Activated naive CD8-positive, alpha-beta T cell treated with anti-CD3 and anti-CD28 coated beads, Interleukin-2, amount 50 U/mL, for 24 hours (primary cell): Measurements from ENCODE around the gene RAB18.
"Not testable (repeated sequence)": the region's sequence is repeated elsewhere in the genome, so short reads cannot be mapped to it uniquely, and the experiment has no call there.

Source experiments
- ATAC-seq: fragments of 150-1000 bp; cut with Tn5 transposase; one replicate; pipeline ENCODE4 v1.10.0; 2021
- DNase-seq: peaks from one replicate; pipeline ENCODE4 v3.0.0; 2021
- H3K27ac Mint-ChIP-seq: one replicate; pipeline ENCODE4 v1.8.0; 2021; ENCODE audit warnings: mild to moderate bottlenecking, mixed read lengths
- H3K27me3 Mint-ChIP-seq: one replicate; pipeline ENCODE4 v1.8.0; 2021; ENCODE audit warnings: mixed read lengths
- H3K36me3 Mint-ChIP-seq: one replicate; pipeline ENCODE4 v1.8.0; 2021; ENCODE audit warnings: low read depth, mixed read lengths
- H3K4me1 Mint-ChIP-seq: one replicate; pipeline ENCODE4 v1.8.0; 2021; ENCODE audit warnings: mixed read lengths
- H3K4me3 Mint-ChIP-seq: one replicate; pipeline ENCODE4 v1.8.0; 2021; ENCODE audit warnings: mild to moderate bottlenecking, moderate library complexity, mixed read lengths
- H3K9me3 Mint-ChIP-seq: one replicate; pipeline ENCODE4 v1.8.0; 2021; ENCODE audit warnings: mixed read lengths

RAB18 gene

DNA sequence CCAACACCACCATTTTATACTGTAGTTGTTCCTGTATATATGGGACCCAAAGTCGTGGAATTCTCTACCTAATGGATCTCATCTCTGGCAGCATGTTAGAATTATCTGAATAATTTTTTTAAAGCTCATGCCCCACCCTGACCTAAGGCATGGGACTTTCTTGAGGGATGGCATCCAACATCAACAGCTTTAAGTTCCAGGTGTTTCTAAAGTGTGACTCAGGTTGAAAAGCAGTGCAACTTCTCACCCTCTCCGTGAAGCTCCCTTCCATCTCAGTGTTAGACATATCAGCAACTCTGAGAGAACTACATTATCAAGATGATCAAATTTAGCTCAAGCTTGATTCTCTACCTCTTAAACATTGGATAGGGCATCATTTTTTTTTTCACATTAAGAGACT, 18.1 kb upstream of the RAB18 start:
- DNase-seq (no peak), ATAC-seq (no peak)
- H3K27me3 Mint-ChIP-seq = peaks cover 4% of the 10 kb centered on the region
- H3K4me1 Mint-ChIP-seq = no peaks in the 10 kb centered on the region
- H3K9me3 Mint-ChIP-seq = peaks cover 10% of the 10 kb centered on the region
- no peak overlapping the region for H3K4me3 Mint-ChIP-seq
- no peak overlapping the region for H3K27ac Mint-ChIP-seq
- H3K36me3 Mint-ChIP-seq = peaks cover 4% of the 10 kb centered on the region

DNA sequence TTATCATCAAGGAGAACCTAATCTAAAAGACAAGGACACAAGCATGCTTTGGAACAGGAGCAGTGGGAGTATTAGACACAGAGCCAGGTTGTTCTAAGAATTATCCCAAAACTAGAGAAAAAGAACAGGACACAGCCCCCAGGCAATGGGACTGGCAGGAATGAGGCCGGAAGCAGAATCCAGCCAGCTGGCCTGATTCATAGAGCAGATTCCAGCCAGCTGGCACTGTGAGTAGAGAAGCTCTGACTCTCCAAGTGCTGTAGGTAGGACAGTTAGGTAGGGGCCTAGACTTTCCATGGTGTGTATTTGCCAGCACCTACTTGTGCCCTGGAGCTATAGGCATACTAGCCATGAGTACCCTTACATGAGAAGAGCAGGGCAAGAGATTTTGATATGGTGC, 13.3 kb upstream of the RAB18 start:
- no peak for DNase-seq
- Mint-ChIP-seq H3K9me3 (peaks cover 17% of the 10 kb centered on the region), H3K27me3 (peaks cover 6% of the 10 kb centered on the region), H3K36me3 (peaks cover 8% of the 10 kb centered on the region), H3K27ac (no peak overlapping the region), H3K4me1 (no peaks in the 10 kb centered on the region), H3K4me3 (no peak overlapping the region)
- ATAC-seq = no peak

DNA sequence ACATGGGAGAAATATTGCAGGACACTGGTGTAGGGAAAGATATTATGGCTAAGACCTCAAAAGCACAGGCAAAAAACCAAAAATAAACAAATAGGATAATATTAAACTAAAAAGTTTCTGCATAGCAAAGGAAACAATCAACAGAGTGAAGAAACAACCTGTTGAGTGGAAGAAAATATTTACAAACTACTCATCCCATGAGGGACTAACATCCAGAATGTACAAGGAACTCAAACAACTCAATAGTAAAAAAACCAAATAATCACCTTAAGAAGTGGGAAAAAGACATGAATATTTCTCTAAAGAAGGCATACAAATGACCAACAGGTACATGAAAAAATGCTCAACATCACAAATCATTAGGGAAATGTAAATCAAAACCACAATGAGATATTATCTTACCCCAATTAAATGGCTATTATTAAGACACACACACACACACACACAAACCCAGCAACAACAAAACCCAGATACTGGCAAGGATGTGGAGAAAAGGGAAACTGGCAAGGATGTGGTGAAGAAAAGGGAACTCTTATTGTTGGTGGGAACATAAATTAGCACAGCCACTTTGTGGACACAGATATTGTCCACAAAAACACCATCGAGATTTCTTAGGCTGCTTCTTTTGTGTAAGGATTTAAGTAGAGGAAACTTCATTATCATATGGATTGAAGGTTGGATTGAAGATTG, 9.8 kb upstream of the RAB18 start:
- Mint-ChIP-seq H3K9me3 (peaks cover 13% of the 10 kb centered on the region), H3K27me3 (peaks cover 6% of the 10 kb centered on the region), H3K36me3 (peaks cover 8% of the 10 kb centered on the region), H3K4me1 (no peaks in the 10 kb centered on the region), H3K27ac (no peak overlapping the region), H3K4me3 (no peak overlapping the region)
- ATAC-seq = no peak
- DNase-seq = no peak

DNA sequence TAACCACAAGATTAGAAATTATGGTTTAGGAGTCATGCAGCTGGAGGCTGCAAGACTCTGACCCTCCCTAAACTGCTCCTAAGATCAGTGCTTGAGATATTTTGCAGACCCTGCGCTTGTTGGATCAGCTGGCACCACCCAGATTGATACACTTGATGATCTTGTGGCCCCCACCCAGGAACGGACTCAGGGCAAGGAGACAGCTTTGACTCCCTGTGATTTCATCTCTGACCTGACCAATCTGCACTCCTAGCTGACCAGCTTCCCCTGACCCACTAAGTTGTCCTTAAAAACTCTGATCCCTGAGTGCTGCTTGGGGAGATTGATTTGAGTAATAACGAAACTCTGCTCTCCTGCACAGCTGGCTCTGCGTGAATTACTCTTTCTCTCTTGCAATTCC, 8.0 kb upstream of the RAB18 start:
- Mint-ChIP-seq H3K27me3 (no peaks in the 10 kb centered on the region), H3K36me3 (peaks cover 2% of the 10 kb centered on the region), H3K9me3 (peaks cover 6% of the 10 kb centered on the region), H3K27ac (no peak overlapping the region), H3K4me3 (no peak overlapping the region), H3K4me1 (no peaks in the 10 kb centered on the region)
- ATAC-seq (no peak), DNase-seq (no peak)

DNA sequence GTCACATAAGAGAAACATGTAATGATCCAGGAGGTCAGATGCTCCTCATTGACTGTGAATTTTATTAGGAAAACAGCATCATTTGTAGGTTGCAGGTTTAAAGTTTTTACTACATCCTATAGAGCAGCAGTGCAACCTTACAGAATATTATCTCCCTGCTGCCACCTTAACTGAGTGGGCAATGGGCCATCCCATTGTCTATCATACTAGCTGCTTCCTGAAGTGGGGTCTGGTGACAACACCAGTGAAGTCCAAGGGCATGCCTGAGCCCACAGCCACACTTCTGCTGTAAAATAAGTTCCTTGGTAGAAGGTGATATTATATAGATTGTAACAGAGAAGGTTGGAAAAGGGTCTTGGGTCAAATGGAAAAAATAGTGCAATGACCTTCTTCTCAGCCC, 4.0 kb upstream of the RAB18 start:
- Mint-ChIP-seq H3K4me1 (peaks cover 18% of the 10 kb centered on the region), H3K36me3 (peaks cover 8% of the 10 kb centered on the region), H3K27ac (no peak overlapping the region), H3K27me3 (peaks cover 4% of the 10 kb centered on the region), H3K9me3 (no peaks in the 10 kb centered on the region), H3K4me3 (no peak overlapping the region)
- DNase-seq (no peak), ATAC-seq (no peak)

DNA sequence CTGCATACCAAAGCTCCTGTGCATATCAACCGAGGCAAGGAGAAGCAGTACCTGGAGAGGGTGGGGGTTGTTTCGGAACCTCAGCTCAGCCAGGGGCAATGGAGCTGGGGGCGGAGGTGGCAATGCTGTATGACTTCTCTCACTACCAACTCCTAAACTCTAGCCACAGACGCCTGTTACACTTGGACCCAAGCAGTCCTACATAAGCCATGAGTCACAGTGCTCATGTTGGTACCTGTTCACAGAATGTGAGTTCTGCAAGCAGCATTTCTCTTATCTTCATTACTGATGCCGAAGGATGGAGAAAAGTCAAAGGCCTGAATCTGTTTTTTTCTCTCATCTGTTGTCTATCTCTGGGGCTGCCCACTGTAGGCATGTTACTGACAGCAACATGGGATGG, 3.2 kb upstream of the RAB18 start:
- no peak for DNase-seq
- Mint-ChIP-seq H3K36me3 (peaks cover 10% of the 10 kb centered on the region), H3K9me3 (no peaks in the 10 kb centered on the region), H3K27ac (no peak overlapping the region), H3K27me3 (peaks cover 4% of the 10 kb centered on the region), H3K4me1 (peaks cover 23% of the 10 kb centered on the region), H3K4me3 (no peak overlapping the region)
- ATAC-seq = no peak

DNA sequence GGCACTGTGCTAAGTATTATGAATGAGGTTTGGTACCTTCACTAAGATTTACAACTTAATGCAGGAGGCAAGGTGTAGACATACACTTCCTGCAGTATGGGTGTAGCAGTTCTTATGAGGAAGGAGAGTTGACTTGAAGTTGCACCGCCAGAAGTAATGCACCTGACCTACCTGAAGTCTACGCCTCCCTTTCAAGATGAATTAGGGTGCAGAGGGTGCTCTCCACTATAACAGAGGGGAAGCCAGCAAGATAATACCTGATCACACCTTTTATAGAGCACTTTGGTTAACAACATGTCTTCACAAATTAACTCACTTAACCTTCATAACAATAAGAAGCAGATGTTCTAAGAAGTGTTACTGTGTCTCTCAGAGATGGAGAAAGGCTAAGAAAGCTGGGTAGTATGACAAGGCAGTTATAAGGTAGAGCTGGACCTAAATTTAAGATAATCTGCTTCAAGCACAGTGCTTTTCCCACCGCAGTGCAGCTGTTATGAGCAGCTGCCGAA, 552 bp upstream of the RAB18 start:
- Mint-ChIP-seq H3K4me3 (peak overlapping the region; percentile 100), H3K27me3 (peaks cover 4% of the 10 kb centered on the region), H3K4me1 (peaks cover 48% of the 10 kb centered on the region), H3K27ac (peak overlapping the region; percentile 98), H3K36me3 (peaks cover 17% of the 10 kb centered on the region), H3K9me3 (no peaks in the 10 kb centered on the region)
- DNase-seq (no peak), ATAC-seq (no peak)

DNA sequence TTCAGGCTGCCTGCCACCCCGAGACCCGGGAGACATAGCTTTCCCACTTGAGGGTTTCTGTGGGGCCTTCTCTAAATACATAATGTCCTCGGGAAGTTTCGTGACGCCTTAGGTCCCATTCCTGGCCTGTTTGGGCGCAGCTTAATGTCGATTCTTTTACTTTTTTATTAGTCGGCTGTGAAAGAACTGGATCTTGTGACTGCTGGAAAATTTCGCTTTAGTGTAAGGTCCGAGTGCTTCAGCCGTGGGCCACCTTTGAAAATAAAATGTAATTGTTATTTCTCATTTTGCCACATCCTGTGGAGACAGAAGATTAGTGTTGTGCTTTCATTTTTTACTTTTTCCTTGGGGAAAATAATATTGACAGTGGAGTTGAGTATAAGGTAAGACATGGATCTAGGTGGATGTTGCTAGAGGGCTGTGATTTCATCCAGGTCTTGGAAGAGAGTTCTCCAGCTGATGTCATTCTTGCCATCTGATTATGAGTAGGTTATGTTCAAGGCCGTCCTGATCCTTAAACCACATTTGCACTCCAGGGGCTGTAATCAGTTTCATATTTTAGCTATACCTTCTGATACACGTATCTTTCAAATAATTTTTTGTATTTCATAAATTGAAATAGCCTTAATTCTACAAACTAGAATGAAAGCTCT, 830 bp downstream of the RAB18 start:
- no peak for ATAC-seq
- Mint-ChIP-seq H3K36me3 (peaks cover 19% of the 10 kb centered on the region), H3K4me1 (peaks cover 62% of the 10 kb centered on the region), H3K4me3 (peak overlapping the region; percentile 100), H3K27me3 (peaks cover 4% of the 10 kb centered on the region), H3K9me3 (no peaks in the 10 kb centered on the region), H3K27ac (peak overlapping the region; percentile 98)
- no peak for DNase-seq

DNA sequence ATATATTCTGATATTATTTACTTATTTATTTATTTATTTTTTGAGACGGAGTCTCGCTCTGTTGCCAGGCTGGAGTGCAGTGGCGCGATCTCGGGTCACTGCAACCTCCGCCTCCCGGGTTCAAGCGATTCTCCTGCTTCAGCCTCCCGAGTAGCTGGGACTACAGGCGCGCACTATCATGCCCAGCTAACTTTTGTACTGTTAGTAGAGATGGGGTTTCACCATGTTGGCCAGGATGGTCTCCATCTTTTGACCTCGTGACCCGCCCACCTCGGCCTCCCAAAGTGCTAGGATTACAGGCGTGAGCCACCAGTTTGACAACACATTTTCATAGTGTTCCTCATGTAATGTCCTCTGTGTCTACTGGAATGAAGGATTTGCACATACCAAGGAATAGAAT, 1.4 kb downstream of the RAB18 start:
- Mint-ChIP-seq H3K27ac (peak overlapping the region; percentile 1), H3K4me3 (peak overlapping the region; percentile 65), H3K4me1 (peaks cover 67% of the 10 kb centered on the region), H3K36me3 (peaks cover 25% of the 10 kb centered on the region)
- not testable (repeated sequence) for ATAC-seq, H3K9me3 Mint-ChIP-seq, DNase-seq, H3K27me3 Mint-ChIP-seq

DNA sequence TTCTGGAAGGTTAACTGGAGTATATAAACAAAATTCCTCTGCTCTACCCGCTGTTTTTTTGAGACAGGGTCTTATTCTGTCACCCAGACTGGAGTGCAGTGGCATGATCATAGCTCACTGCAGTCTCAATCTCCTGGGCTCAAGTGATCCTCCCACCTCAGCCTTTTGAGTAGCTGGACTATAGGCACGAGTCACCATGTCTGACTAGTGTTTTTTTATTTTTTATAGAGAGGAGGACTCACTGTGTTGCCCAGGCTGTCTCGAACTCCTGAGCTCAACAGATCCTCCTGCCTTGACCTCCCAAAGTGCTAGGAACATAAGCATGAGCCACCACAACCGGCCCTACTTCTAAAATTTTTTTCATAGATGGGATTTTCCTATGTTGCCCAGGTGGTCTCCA, 2.2 kb downstream of the RAB18 start:
- Mint-ChIP-seq H3K9me3 (no peaks in the 10 kb centered on the region), H3K36me3 (peaks cover 29% of the 10 kb centered on the region), H3K27ac (peak overlapping the region; percentile 1), H3K4me3 (peak overlapping the region; percentile 65), H3K27me3 (peaks cover 4% of the 10 kb centered on the region), H3K4me1 (peaks cover 68% of the 10 kb centered on the region)
- DNase-seq (no peak), ATAC-seq (no peak)

DNA sequence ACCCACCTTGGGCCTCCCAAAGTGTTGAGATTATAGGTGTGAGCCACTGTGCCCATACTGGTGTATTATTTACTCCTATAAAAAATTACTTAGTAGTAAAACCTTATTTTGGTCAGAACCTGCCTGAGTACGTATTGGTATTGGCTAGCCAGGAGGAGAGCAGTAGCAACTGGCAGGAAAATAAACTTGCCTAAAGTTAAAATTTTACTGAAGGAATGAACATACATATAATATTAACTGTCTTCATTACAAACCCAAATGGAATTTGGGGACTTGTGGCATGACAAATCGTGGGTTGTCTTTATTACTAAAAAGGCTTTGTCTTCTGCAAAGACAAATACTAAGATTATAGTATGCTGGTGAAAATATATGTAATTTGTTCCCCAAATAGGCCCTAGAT, 8.4 kb downstream of the RAB18 start:
- Mint-ChIP-seq H3K27ac (no peak overlapping the region), H3K4me1 (peaks cover 70% of the 10 kb centered on the region), H3K9me3 (no peaks in the 10 kb centered on the region), H3K4me3 (no peak overlapping the region), H3K36me3 (peaks cover 45% of the 10 kb centered on the region), H3K27me3 (no peaks in the 10 kb centered on the region)
- DNase-seq = no peak
- no peak for ATAC-seq

DNA sequence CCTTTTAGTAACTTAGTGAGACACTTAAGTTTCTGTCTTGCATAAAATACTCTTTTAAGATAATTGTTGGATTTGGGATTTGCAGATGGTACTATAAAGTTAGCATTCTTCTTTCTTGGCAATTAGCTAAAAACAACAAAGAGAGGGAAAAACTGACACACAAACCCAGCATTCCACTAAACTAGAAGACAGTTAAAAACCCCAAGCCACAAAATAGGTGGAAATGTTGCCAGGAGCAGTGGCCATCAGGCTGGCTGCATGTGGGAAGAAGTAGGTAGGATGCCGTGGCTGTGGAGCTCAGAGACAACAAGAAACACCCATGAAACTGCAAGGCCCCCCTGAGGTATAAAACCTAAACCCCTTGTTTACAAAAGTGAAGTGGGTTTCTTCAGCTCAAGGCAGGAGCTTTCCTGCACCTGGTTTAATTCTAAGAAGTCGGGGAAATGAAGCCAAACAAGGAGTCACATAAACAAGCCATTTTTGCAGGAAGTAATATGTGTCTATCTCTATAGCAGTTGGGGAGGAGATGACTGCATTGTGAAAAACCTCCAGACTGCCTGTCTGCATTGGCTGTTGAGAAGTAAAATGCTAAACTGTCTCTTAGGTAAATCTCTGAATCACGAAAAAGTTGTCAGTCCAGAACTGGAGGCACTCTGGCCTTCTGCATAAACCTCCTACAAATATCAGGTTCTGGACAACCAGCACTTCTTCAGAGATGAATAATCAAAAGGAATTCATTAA, 9.5 kb downstream of the RAB18 start:
- DNase-seq (no peak), ATAC-seq (peak; percentile 7)
- H3K27me3 Mint-ChIP-seq = no peaks in the 10 kb centered on the region
- H3K9me3 Mint-ChIP-seq = no peaks in the 10 kb centered on the region
- H3K36me3 Mint-ChIP-seq = peaks cover 52% of the 10 kb centered on the region
- peak overlapping the region; percentile 41 for H3K27ac Mint-ChIP-seq
- H3K4me1 Mint-ChIP-seq = peaks cover 71% of the 10 kb centered on the region
- no peak overlapping the region for H3K4me3 Mint-ChIP-seq

DNA sequence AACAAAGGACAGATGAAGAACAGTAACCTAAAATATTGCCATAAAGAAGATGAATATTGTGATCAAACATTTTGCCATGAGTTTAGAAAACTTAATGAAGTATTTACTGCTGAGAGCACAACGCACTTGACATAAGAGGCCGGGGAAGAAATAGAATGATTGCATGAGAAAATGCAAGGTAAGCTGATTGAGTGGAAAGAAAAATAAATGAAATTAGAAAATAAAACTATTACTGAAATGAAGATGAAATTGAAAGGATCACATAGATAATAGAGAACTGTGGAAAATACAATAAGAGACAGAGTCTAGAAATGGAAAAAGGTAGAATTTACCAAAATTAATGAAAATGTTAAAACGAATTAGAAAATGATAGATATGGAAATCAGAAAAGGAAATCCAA, 10.1 kb downstream of the RAB18 start:
- Mint-ChIP-seq H3K4me3 (no peak overlapping the region), H3K9me3 (no peaks in the 10 kb centered on the region), H3K4me1 (peaks cover 65% of the 10 kb centered on the region), H3K36me3 (peaks cover 52% of the 10 kb centered on the region), H3K27ac (no peak overlapping the region), H3K27me3 (no peaks in the 10 kb centered on the region)
- ATAC-seq (no peak), DNase-seq (no peak)

DNA sequence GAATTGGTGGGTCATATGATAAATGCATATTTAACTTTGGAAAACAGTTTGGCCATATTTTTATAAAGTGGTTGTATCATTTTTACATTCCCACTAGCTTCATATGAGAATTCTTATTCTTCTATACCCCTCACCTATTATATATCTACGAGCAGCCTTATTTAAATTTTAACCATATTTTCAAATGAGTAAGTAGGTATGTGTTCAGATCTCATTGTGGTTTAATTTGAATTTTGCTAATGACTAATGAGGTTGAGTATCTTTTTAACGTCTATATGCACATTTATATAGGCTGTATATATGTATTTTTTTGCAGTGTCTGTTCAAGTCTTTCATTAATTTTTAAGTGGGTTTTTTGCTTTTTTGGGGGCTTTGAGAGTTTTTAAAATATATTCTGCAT, 14.2 kb downstream of the RAB18 start:
- DNase-seq = no peak
- no peaks in the 10 kb centered on the region for H3K9me3 Mint-ChIP-seq
- no peak overlapping the region for H3K4me3 Mint-ChIP-seq
- H3K36me3 Mint-ChIP-seq = peaks cover 36% of the 10 kb centered on the region
- H3K27me3 Mint-ChIP-seq = no peaks in the 10 kb centered on the region
- H3K27ac Mint-ChIP-seq = no peak overlapping the region
- no peak for ATAC-seq
- H3K4me1 Mint-ChIP-seq = peaks cover 66% of the 10 kb centered on the region

DNA sequence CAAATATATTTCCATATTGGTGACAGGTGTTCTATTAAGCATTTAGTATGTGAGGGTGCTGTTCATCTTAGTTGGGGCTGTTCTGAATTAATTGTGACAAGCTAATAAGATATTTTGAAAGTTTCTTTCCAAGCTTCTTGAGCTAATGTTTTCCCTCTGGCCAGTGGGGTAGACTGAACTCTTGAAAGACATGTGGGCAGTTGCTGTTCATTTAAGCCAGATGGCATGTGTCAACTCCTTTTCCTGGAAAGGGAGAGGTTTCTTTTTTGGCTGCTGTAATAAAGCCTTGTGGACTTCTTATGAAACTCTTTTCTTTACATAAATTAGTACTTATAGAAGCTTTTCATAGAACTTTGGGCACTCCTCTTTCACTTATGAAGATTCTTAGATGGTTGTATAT, 21.7 kb downstream of the RAB18 start:
- H3K4me1 Mint-ChIP-seq = peaks cover 76% of the 10 kb centered on the region
- DNase-seq (no peak), ATAC-seq (no peak)
- no peak overlapping the region for H3K4me3 Mint-ChIP-seq
- H3K27ac Mint-ChIP-seq = no peak overlapping the region
- H3K36me3 Mint-ChIP-seq = peaks cover 11% of the 10 kb centered on the region
- no peaks in the 10 kb centered on the region for H3K27me3 Mint-ChIP-seq
- H3K9me3 Mint-ChIP-seq = no peaks in the 10 kb centered on the region
